HEK293 (cell line): Measurements from ENCODE around the gene KRTAP3-1.

Source experiments
- CTCF ChIA-PET: fragments of 350-600 bp; formaldehyde crosslinking; extraction: SDS; loops from one replicate; lab custom pipeline; 2021; ENCODE audit warnings: antibody characterized with exemption; lab: Yijun Ruan, JAX
- POLR2A ChIA-PET: fragments of 300-600 bp; formaldehyde crosslinking; extraction: SDS; loops from one replicate; lab custom pipeline; 2020; ENCODE audit warnings: antibody characterized with exemption, inconsistent platforms; lab: Yijun Ruan, JAX
- H3K27ac ChIP-seq: fragments of 200-500 bp; sonication (Bioruptor generic); 2 replicates; pipeline ENCODE4 v1.5.1; 2014; ENCODE audit warnings: low read depth, low read length, control low read depth, inconsistent platforms; ENCODE audit errors: extremely low read depth
- H3K36me3 ChIP-seq, 2 experiments: fragments of 200-500 bp in 1 of 2; sonication (Bioruptor generic) in 1 of 2; 1 replicate in 1 of 2; 2 replicates in 1 of 2; pipeline ENCODE4 v1.5.1; 2014 to 2017; ENCODE audit warnings: inconsistent platforms in 2 of 2, low read length in 2 of 2; ENCODE audit not compliant: control insufficient read depth in 2 of 2, insufficient read depth in 1 of 2
- H3K4me1 ChIP-seq: fragments of 200-500 bp; sonication (Bioruptor generic); 2 replicates; pipeline ENCODE4 v1.5.1; 2014; ENCODE audit warnings: mild to moderate bottlenecking, low read length, inconsistent platforms; ENCODE audit not compliant: control insufficient read depth, insufficient read depth
- H3K4me3 ChIP-seq: 2 replicates; pipeline ENCODE4 v1.5.1; 2011; ENCODE audit warnings: low read depth, mild to moderate bottlenecking, control low read depth, low read length, moderate library complexity
- H3K9me3 ChIP-seq: fragments of 200-500 bp; sonication (Bioruptor generic); 2 replicates; pipeline ENCODE4 v1.5.1; 2014; ENCODE audit warnings: low read depth, low read length, inconsistent platforms; ENCODE audit not compliant: control insufficient read depth, insufficient read depth
- ELK4 ChIP-seq: IDR thresholded peaks from 2 replicates; pipeline ENCODE4 v1.6.1; 2011; ENCODE audit warnings: mild to moderate bottlenecking, low read depth, low read length, borderline replicate concordance
- GLIS1 ChIP-seq: fragments of 450-650 bp; formaldehyde crosslinking; IDR thresholded peaks from 2 replicates; pipeline ENCODE4 v1.5.1; 2016; ENCODE audit warnings: missing biosample characterization, missing genetic modification characterization
- KLF8 ChIP-seq: fragments of 450-650 bp; formaldehyde crosslinking; IDR thresholded peaks from 2 replicates; pipeline ENCODE4 v1.5.1; 2016; ENCODE audit warnings: missing biosample characterization, missing genetic modification characterization
- PRDM4 ChIP-seq: fragments of 450-650 bp; formaldehyde crosslinking; IDR thresholded peaks from 2 replicates; pipeline ENCODE4 v1.5.1; 2017; ENCODE audit warnings: missing biosample characterization, missing genetic modification characterization
- SCRT1 ChIP-seq: fragments of 450-650 bp; formaldehyde crosslinking; IDR thresholded peaks from 2 replicates; pipeline ENCODE4 v1.5.1; 2016; ENCODE audit warnings: missing biosample characterization, missing genetic modification characterization, borderline replicate concordance
- SCRT2 ChIP-seq: fragments of 450-650 bp; formaldehyde crosslinking; IDR thresholded peaks from 2 replicates; pipeline ENCODE4 v1.5.1; 2016; ENCODE audit warnings: missing biosample characterization, missing genetic modification characterization
- ZFHX2 ChIP-seq: fragments of 450-650 bp; formaldehyde crosslinking; conservative IDR thresholded peaks from 2 replicates; pipeline ENCODE4 v1.5.1; 2016; ENCODE audit warnings: missing biosample characterization, missing genetic modification characterization
- ZFP41 ChIP-seq: fragments of 450-650 bp; formaldehyde crosslinking; IDR thresholded peaks from 2 replicates; pipeline ENCODE4 v1.5.1; 2016; ENCODE audit warnings: missing biosample characterization, missing genetic modification characterization, borderline replicate concordance
- ZNF10 ChIP-seq: fragments of 450-650 bp; formaldehyde crosslinking; IDR thresholded peaks from 2 replicates; pipeline ENCODE4 v1.5.1; 2017; ENCODE audit warnings: missing biosample characterization, missing genetic modification characterization
- ZNF132 ChIP-seq: fragments of 450-650 bp; formaldehyde crosslinking; IDR thresholded peaks from 2 replicates; pipeline ENCODE4 v1.5.1; 2017; ENCODE audit warnings: missing biosample characterization, missing genetic modification characterization, borderline replicate concordance
- ZNF18 ChIP-seq: fragments of 450-650 bp; formaldehyde crosslinking; IDR thresholded peaks from 2 replicates; pipeline ENCODE4 v1.5.1; 2016; ENCODE audit warnings: missing biosample characterization, missing genetic modification characterization
- ZNF324 ChIP-seq: fragments of 450-650 bp; formaldehyde crosslinking; IDR thresholded peaks from 2 replicates; pipeline ENCODE4 v1.5.1; 2016; ENCODE audit warnings: missing biosample characterization, missing genetic modification characterization
- ZNF391 ChIP-seq: fragments of 450-650 bp; formaldehyde crosslinking; IDR thresholded peaks from 2 replicates; pipeline ENCODE4 v1.5.1; 2016; ENCODE audit warnings: low read depth, missing biosample characterization, missing genetic modification characterization, borderline replicate concordance
- ZNF394 ChIP-seq: fragments of 450-650 bp; formaldehyde crosslinking; IDR thresholded peaks from 2 replicates; pipeline ENCODE4 v1.5.1; 2016; ENCODE audit warnings: missing biosample characterization, missing genetic modification characterization, mild to moderate bottlenecking, moderate library complexity, borderline replicate concordance
- ZNF585B ChIP-seq: fragments of 450-650 bp; formaldehyde crosslinking; IDR thresholded peaks from 2 replicates; pipeline ENCODE4 v1.5.1; 2016; ENCODE audit warnings: missing biosample characterization, missing genetic modification characterization
- ZNF658 ChIP-seq: fragments of 450-650 bp; formaldehyde crosslinking; IDR thresholded peaks from 2 replicates; pipeline ENCODE4; 2016; ENCODE audit warnings: missing biosample characterization, missing genetic modification characterization
- ZNF660 ChIP-seq: fragments of 450-650 bp; IDR thresholded peaks from 2 replicates; pipeline ENCODE4 v1.5.1; 2018; ENCODE audit warnings: missing biosample characterization, mild to moderate bottlenecking, missing genetic modification characterization
- TF ChIP-seq, protein P1 (sequence below): fragments of 450-650 bp; formaldehyde crosslinking; IDR thresholded peaks from 2 replicates; pipeline ENCODE4 v1.5.1; 2016; ENCODE audit warnings: missing biosample characterization, missing genetic modification characterization, low read depth
- TF ChIP-seq, protein P2 (sequence below): fragments of 450-650 bp; formaldehyde crosslinking; conservative IDR thresholded peaks from 2 replicates; pipeline ENCODE4 v1.5.1; 2016; ENCODE audit warnings: low read depth, missing biosample characterization, missing genetic modification characterization

Gene KRTAP3-1

DNA sequence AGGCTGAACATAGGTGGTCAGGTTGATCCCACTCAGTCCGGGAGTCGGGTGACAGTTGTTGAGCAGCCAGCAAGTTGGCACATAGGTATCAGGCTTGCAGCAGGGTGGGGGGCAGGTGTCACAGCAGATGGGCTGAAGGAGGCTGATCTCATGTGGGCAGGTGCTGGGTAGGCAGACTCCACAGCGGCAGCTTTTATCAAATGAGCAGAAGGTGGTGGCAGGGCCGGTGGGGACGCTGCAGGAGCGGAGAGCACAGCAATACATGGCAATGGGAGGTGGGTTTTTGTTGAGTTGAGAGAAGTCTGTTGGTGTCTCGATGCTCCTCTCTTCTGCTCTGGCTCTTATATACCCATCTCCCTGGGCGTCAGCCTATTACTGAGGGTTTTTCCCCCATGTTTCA is at the start of gene KRTAP3-1:
Gene KRTAP3-1, minus strand, starts transcription at position 318 of the 400 bp plus-strand sequence. Its CDS starts 54 bp downstream, at position 264.
- no peak within 1 kb of the TSS for H3K4me3 ChIP-seq
- CTCF ChIA-PET: interaction anchor here (0.5 kb wide), 1 partner anchor 640 kb away, joined by 3 read pairs; no protein-coding TSS in a partner anchor
- POLR2A ChIA-PET: no interaction called here
- H3K36me3 ChIP-seq: no peaks in the 10 kb centered on the region
- H3K4me1 ChIP-seq: no peaks in the 10 kb centered on the region
- no peak for TF ChIP-seq ELK4
- TF ChIP-seq, protein P1, sequence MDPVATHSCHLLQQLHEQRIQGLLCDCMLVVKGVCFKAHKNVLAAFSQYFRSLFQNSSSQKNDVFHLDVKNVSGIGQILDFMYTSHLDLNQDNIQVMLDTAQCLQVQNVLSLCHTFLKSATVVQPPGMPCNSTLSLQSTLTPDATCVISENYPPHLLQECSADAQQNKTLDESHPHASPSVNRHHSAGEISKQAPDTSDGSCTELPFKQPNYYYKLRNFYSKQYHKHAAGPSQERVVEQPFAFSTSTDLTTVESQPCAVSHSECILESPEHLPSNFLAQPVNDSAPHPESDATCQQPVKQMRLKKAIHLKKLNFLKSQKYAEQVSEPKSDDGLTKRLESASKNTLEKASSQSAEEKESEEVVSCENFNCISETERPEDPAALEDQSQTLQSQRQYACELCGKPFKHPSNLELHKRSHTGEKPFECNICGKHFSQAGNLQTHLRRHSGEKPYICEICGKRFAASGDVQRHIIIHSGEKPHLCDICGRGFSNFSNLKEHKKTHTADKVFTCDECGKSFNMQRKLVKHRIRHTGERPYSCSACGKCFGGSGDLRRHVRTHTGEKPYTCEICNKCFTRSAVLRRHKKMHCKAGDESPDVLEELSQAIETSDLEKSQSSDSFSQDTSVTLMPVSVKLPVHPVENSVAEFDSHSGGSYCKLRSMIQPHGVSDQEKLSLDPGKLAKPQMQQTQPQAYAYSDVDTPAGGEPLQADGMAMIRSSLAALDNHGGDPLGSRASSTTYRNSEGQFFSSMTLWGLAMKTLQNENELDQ (tag by site-specific recombination): no peak
- no peak for TF ChIP-seq ZFHX2 (tag by site-specific recombination)
- TF ChIP-seq SCRT2 (tag by site-specific recombination): no peak
- no peak for TF ChIP-seq PRDM4 (tag by site-specific recombination)
- TF ChIP-seq, protein P2, sequence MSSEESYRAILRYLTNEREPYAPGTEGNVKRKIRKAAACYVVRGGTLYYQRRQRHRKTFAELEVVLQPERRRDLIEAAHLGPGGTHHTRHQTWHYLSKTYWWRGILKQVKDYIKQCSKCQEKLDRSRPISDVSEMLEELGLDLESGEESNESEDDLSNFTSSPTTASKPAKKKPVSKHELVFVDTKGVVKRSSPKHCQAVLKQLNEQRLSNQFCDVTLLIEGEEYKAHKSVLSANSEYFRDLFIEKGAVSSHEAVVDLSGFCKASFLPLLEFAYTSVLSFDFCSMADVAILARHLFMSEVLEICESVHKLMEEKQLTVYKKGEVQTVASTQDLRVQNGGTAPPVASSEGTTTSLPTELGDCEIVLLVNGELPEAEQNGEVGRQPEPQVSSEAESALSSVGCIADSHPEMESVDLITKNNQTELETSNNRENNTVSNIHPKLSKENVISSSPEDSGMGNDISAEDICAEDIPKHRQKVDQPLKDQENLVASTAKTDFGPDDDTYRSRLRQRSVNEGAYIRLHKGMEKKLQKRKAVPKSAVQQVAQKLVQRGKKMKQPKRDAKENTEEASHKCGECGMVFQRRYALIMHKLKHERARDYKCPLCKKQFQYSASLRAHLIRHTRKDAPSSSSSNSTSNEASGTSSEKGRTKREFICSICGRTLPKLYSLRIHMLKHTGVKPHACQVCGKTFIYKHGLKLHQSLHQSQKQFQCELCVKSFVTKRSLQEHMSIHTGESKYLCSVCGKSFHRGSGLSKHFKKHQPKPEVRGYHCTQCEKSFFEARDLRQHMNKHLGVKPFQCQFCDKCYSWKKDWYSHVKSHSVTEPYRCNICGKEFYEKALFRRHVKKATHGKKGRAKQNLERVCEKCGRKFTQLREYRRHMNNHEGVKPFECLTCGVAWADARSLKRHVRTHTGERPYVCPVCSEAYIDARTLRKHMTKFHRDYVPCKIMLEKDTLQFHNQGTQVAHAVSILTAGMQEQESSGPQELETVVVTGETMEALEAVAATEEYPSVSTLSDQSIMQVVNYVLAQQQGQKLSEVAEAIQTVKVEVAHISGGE (tag by site-specific recombination): no peak
- no peak for TF ChIP-seq ZNF658 (tag by site-specific recombination)
- no peak for TF ChIP-seq ZNF10
- TF ChIP-seq ZNF324 (tag by site-specific recombination): no peak
- TF ChIP-seq SCRT1: no peak
- TF ChIP-seq ZNF132 (tag by site-specific recombination): no peak
- no peak for TF ChIP-seq ZNF18
- TF ChIP-seq ZNF660 (tag by site-specific recombination): no peak
- TF ChIP-seq ZNF585B (tag by site-specific recombination): no peak
- TF ChIP-seq ZNF391: no peak
- TF ChIP-seq GLIS1: no peak
- TF ChIP-seq ZNF394 (tag by site-specific recombination): no peak
- no peak for TF ChIP-seq KLF8 (tag by site-specific recombination)
- no peak for TF ChIP-seq ZFP41 (tag by site-specific recombination)
- no peak within 1 kb of the TSS for H3K27ac ChIP-seq
- H3K9me3 ChIP-seq: no peaks in the 10 kb centered on the region
